A673 (cell line): ENCODE results near the gene SLC17A7. TPM values are rescaled to one million over a fixed set of nuclear protein-coding genes. Genes with fewer than 3 reads are reported as not detected.

Experiments
- BruUV-seq: library from RNA; stranded (reverse); fragments of 400-500 nt; replicated peaks from 2 replicates; lab custom pipeline; 2021; lab: Mats Ljungman, UMichigan
- CTCF ChIA-PET: fragments of 300-600 bp; sonication (Branson Sonifier 250); formaldehyde crosslinking; loops from one replicate; lab custom pipeline; 2022; ENCODE audit warnings: antibody characterized with exemption; lab: Charles Lee
- POLR2A ChIA-PET: fragments of 300-600 bp; sonication (Branson Sonifier 250); formaldehyde crosslinking; loops from one replicate; lab custom pipeline; 2022; ENCODE audit warnings: antibody characterized with exemption; ENCODE audit not compliant: low non-redundant PET; lab: Charles Lee
- DNase-seq: peaks from one replicate; pipeline ENCODE4 v3.0.0-alpha.2; 2015; ENCODE audit warnings: low spot score
- H3K27ac ChIP-seq: fragments of 200-600 bp; sonication (generic); 2 replicates; pipeline ENCODE4 v1.5.1; 2016; ENCODE audit warnings: mixed run types, low read depth, mild to moderate bottlenecking, mixed read lengths, antibody characterized with exemption, low read length; ENCODE audit not compliant: poor library complexity, severe bottlenecking
- H3K27me3 ChIP-seq: fragments of 200-600 bp; sonication (generic); replicated peaks from 2 replicates; pipeline ENCODE4 v1.6.1; 2017; ENCODE audit warnings: mixed run types, low read depth, mild to moderate bottlenecking, mixed read lengths, antibody characterized with exemption, low read length; ENCODE audit not compliant: insufficient read depth, poor library complexity
- H3K36me3 ChIP-seq: fragments of 200-600 bp; sonication (generic); 2 replicates; pipeline ENCODE4 v1.6.1; 2016; ENCODE audit warnings: mixed run types, mild to moderate bottlenecking, mixed read lengths, antibody characterized with exemption, low read length; ENCODE audit not compliant: insufficient read depth, poor library complexity, severe bottlenecking
- H3K4me1 ChIP-seq: fragments of 200-600 bp; sonication (generic); 2 replicates; pipeline ENCODE4 v1.6.1; 2017; ENCODE audit warnings: mixed run types, mild to moderate bottlenecking, mixed read lengths, antibody characterized with exemption, low read length; ENCODE audit not compliant: insufficient read depth, poor library complexity, severe bottlenecking
- H3K4me3 ChIP-seq: fragments of 200-600 bp; sonication (generic); 2 replicates; pipeline ENCODE4 v1.5.1; 2016; ENCODE audit warnings: low read depth, mixed run types, mild to moderate bottlenecking, mixed read lengths, low read length; ENCODE audit not compliant: poor library complexity, severe bottlenecking
- H3K9me3 ChIP-seq: fragments of 200-600 bp; sonication (generic); 2 replicates; pipeline ENCODE4 v1.6.1; 2016; ENCODE audit warnings: mixed run types, low read depth, mild to moderate bottlenecking, mixed read lengths, antibody characterized with exemption, low read length; ENCODE audit not compliant: poor library complexity, severe bottlenecking
- CTCF ChIP-seq: fragments of 300-800, 200-600 bp; sonication (generic); conservative IDR thresholded peaks from 2 replicates; pipeline ENCODE4 v1.5.1; 2017; ENCODE audit warnings: low read depth, mild to moderate bottlenecking, antibody characterized with exemption, low read length, moderate library complexity, mixed read lengths
- EZH2 ChIP-seq: fragments of 200-600 bp; sonication (generic); IDR thresholded peaks from 2 replicates; pipeline ENCODE4 v1.6.1; 2017; ENCODE audit warnings: borderline replicate concordance, low read depth, mild to moderate bottlenecking, mixed read lengths, antibody characterized with exemption, low read length; ENCODE audit not compliant: poor library complexity, severe bottlenecking
- intact Hi-C: fragments of 100-400 bp; cut with micrococcal nuclease; formaldehyde crosslinking; loops from one replicate; pipeline ENCODE4 v1.10.0; 2022; ENCODE audit not compliant: unreplicated experiment
- total RNA-seq: library from RNA; stranded (reverse); gene quantifications from 2 replicates; pipeline ENCODE4 v1.2.3, GENCODE V29; 2021

Gene SLC17A7
- total RNA-seq, 1 experiment from 2014 or later, result 1.7 TPM

- intact Hi-C loops, result no loop called here
- no TSS peak for BruUV-seq
- no peak for DNase-seq
- TF ChIP-seq CTCF (no peak), EZH2 (no peak)
- Histone ChIP-seq H3K9me3 (no peaks in the 10 kb centered on the region), H3K27ac (peak overlapping the region; percentile 97), H3K36me3 (peaks cover 54% of the 10 kb centered on the region), H3K4me3 (peak overlapping the region; percentile 83), H3K4me1 (peaks cover 16% of the 10 kb centered on the region), H3K27me3 (no peaks in the 10 kb centered on the region)
- ChIA-PET CTCF (no interaction called here), POLR2A (no interaction called here)
These were observed 47.7 kb upstream of the SLC17A7 start for GRCh38 chr19:49488863-49489537.

GRCh38 chr19:49488046-49488862 lies 46.9 kb upstream of the SLC17A7 start:
- peaks cover 54% of the 10 kb centered on the region for H3K36me3 ChIP-seq
- intact Hi-C loops, result no loop called here
- peak overlapping the region; percentile 83 for H3K4me3 ChIP-seq
- ChIA-PET POLR2A (no interaction called here), CTCF (no interaction called here)
- no peak for TF ChIP-seq CTCF
- no peak for DNase-seq
- H3K27ac ChIP-seq, result peak overlapping the region; percentile 97
- no peaks in the 10 kb centered on the region for H3K27me3 ChIP-seq
- H3K9me3 ChIP-seq, result no peaks in the 10 kb centered on the region
- peaks cover 16% of the 10 kb centered on the region for H3K4me1 ChIP-seq
- BruUV-seq, result no TSS peak

GRCh38 chr19:49487277-49488045 lies 46.1 kb upstream of the SLC17A7 start, which contains the start of gene RPL13A:
TSS of gene RPL13A (plus strand) at chr19:49487608. CDS start at chr19:49487630, 22 bp downstream.
- BruUV-seq, result TSS peak; percentile 75
- H3K27ac ChIP-seq, result peak within 1 kb of the TSS; percentile 97
- peak; percentile 99 for DNase-seq
- no peaks in the 10 kb centered on the region for H3K27me3 ChIP-seq
- peaks cover 16% of the 10 kb centered on the region for H3K4me1 ChIP-seq
- TF ChIP-seq CTCF (no peak), EZH2 (no peak)
- ChIA-PET POLR2A (no interaction called here), CTCF (no interaction called here)
- H3K9me3 ChIP-seq, result no peaks in the 10 kb centered on the region
- H3K4me3 ChIP-seq, result peak within 1 kb of the TSS; percentile 83
- H3K36me3 ChIP-seq, result peaks cover 46% of the 10 kb centered on the region
- intact Hi-C loops, result loop anchor here (1.0 kb wide), 1 partner anchor 36 kb away; the partner anchor contains the start of gene PIH1D1
